Measurements from ENCODE around the gene SCN8A.

SCN8A gene

GRCh38 chr12:51620448-51620847, 29.4 kb downstream of the SCN8A start:
- no peak overlapping the region for H3K4me3 ChIP-seq (IDR thresholded peaks at IDR 0.05; ENCODE audit: insufficient read depth, low read depth, low read length)
- no peaks in the 10 kb centered on the region for H4K20me1 ChIP-seq (ENCODE audit: insufficient read depth)
- no peaks in the 10 kb centered on the region for H3K36me3 ChIP-seq (ENCODE audit: insufficient read depth)
- H3K4me2 ChIP-seq, result no peak overlapping the region
- no peaks in the 10 kb centered on the region for H3K4me1 ChIP-seq (ENCODE audit: low read depth, poor library complexity, severe bottlenecking)
- no peak overlapping the region for H3K9ac ChIP-seq
- no peak overlapping the region for H2AFZ ChIP-seq (ENCODE audit: low read depth)
- no peak overlapping the region for H3K27ac ChIP-seq
- no peaks in the 10 kb centered on the region for H3K79me2 ChIP-seq (ENCODE audit: insufficient read depth, low read depth)
- TF ChIP-seq CTCF (conservative IDR thresholded peaks at IDR 0.05; ENCODE audit: low read depth, low read length), result no peak
- no peaks in the 10 kb centered on the region for H3K27me3 ChIP-seq (ENCODE audit: insufficient read depth, low read depth)

- no peak for TF ChIP-seq CTCF (conservative IDR thresholded peaks at IDR 0.05; ENCODE audit: low read depth, low read length)
- Histone ChIP-seq H4K20me1 (ENCODE audit: insufficient read depth) (no peaks in the 10 kb centered on the region), H3K4me3 (IDR thresholded peaks at IDR 0.05; ENCODE audit: insufficient read depth, low read depth, low read length) (no peak overlapping the region), H3K27ac (no peak overlapping the region), H3K79me2 (ENCODE audit: insufficient read depth, low read depth) (no peaks in the 10 kb centered on the region), H3K4me2 (no peak overlapping the region), H2AFZ (ENCODE audit: low read depth) (no peak overlapping the region), H3K4me1 (ENCODE audit: low read depth, poor library complexity, severe bottlenecking) (no peaks in the 10 kb centered on the region), H3K27me3 (ENCODE audit: insufficient read depth, low read depth) (no peaks in the 10 kb centered on the region), H3K36me3 (ENCODE audit: insufficient read depth) (no peaks in the 10 kb centered on the region), H3K9ac (no peak overlapping the region)
Observed at GRCh38 chr12:51621156-51621922, 30.3 kb downstream of the SCN8A start.

- no peaks in the 10 kb centered on the region for H3K36me3 ChIP-seq (ENCODE audit: insufficient read depth)
- no peak overlapping the region for H3K9ac ChIP-seq
- no peak overlapping the region for H3K27ac ChIP-seq
- H3K27me3 ChIP-seq (ENCODE audit: insufficient read depth, low read depth), result no peaks in the 10 kb centered on the region
- H3K4me3 ChIP-seq (IDR thresholded peaks at IDR 0.05; ENCODE audit: insufficient read depth, low read depth, low read length), result no peak overlapping the region
- H3K79me2 ChIP-seq (ENCODE audit: insufficient read depth, low read depth), result no peaks in the 10 kb centered on the region
- TF ChIP-seq CTCF (conservative IDR thresholded peaks at IDR 0.05; ENCODE audit: low read depth, low read length), result no peak
- no peak overlapping the region for H2AFZ ChIP-seq (ENCODE audit: low read depth)
- H3K4me1 ChIP-seq (ENCODE audit: low read depth, poor library complexity, severe bottlenecking), result no peaks in the 10 kb centered on the region
- no peak overlapping the region for H3K4me2 ChIP-seq
- no peaks in the 10 kb centered on the region for H4K20me1 ChIP-seq (ENCODE audit: insufficient read depth)
Observed at GRCh38 chr12:51622564-51622963, 31.5 kb downstream of the SCN8A start.

GRCh38 chr12:51625370-51625769, 34.3 kb downstream of the SCN8A start:
- no peak for TF ChIP-seq CTCF (conservative IDR thresholded peaks at IDR 0.05; ENCODE audit: low read depth, low read length)
- no peak overlapping the region for H3K4me3 ChIP-seq (IDR thresholded peaks at IDR 0.05; ENCODE audit: insufficient read depth, low read depth, low read length)

More at GRCh38 chr12:51625370-51625769, 34.3 kb downstream of the SCN8A start:
- H3K4me1 ChIP-seq (ENCODE audit: low read depth, poor library complexity, severe bottlenecking), result no peaks in the 10 kb centered on the region
- no peaks in the 10 kb centered on the region for H4K20me1 ChIP-seq (ENCODE audit: insufficient read depth)
- no peak overlapping the region for H2AFZ ChIP-seq (ENCODE audit: low read depth)
- no peak overlapping the region for H3K9ac ChIP-seq
- no peaks in the 10 kb centered on the region for H3K27me3 ChIP-seq (ENCODE audit: insufficient read depth, low read depth)
- H3K36me3 ChIP-seq (ENCODE audit: insufficient read depth), result no peaks in the 10 kb centered on the region
- H3K79me2 ChIP-seq (ENCODE audit: insufficient read depth, low read depth), result no peaks in the 10 kb centered on the region
- H3K4me2 ChIP-seq, result no peak overlapping the region
- no peak overlapping the region for H3K27ac ChIP-seq
